Cardiac muscle cell (in vitro differentiated cells and primary cell): ENCODE measurements around the gene ADAMTS1. TPM values are rescaled to one million over a fixed set of nuclear protein-coding genes. Genes with fewer than 3 reads are reported as not detected.

Experiments used
- DNase-seq, 2 donors: peaks; one replicate each; pipeline versions ENCODE4 v3.0.0 to v3.0.0-alpha.2; 2010 to 2017; ENCODE audit warnings: low read depth in 1 of 2, low spot score in 1 of 2
- H3K27ac ChIP-seq: fragments of 200-600 bp; sonication (generic); 2 replicates; pipeline ENCODE4 v1.5.1; 2016
- H3K27me3 ChIP-seq: fragments of 200-600 bp; sonication (generic); 2 replicates; pipeline ENCODE4 v1.6.0; 2016; ENCODE audit warnings: control low read depth
- H3K36me3 ChIP-seq: fragments of 200-600 bp; sonication (generic); 2 replicates; pipeline ENCODE4 v1.5.1; 2016; ENCODE audit warnings: control low read depth
- H3K4me1 ChIP-seq: fragments of 200-600 bp; sonication (generic); 2 replicates; pipeline ENCODE4 v1.8.1; 2017; ENCODE audit warnings: low read depth, mild to moderate bottlenecking, mixed run types
- H3K4me3 ChIP-seq: fragments of 200-600 bp; sonication (generic); 2 replicates; pipeline ENCODE4 v1.5.1; 2016; ENCODE audit warnings: mild to moderate bottlenecking
- H3K9me3 ChIP-seq: fragments of 200-600 bp; sonication (generic); 2 replicates; pipeline ENCODE4 v1.5.1; 2017; ENCODE audit warnings: low read depth, mild to moderate bottlenecking, control low read depth
- polyA plus RNA-seq: library from polyadenylated mRNA; unstranded; fragments of >200 nt; fragmentation: Nextera tagmentation; extraction: Ambion mirVana; gene quantifications from 2 replicates; pipeline ENCODE4 v1.2.1, GENCODE V29; 2016
- total RNA-seq: library from RNA; depleted of rRNA; stranded (reverse); fragments of >200 nt; gene quantifications from 2 replicates; pipeline ENCODE4 v1.2.3, GENCODE V29; 2016
- TF ChIP-seq, protein P1 (sequence below): IDR thresholded peaks from 2 replicates; pipeline ENCODE4 v1.5.1; 2012; ENCODE audit warnings: low read depth, mild to moderate bottlenecking, low read length

The ADAMTS1 gene
- total and polyA plus RNA-seq, 2 experiments from 2014 or later = 154 to 185 TPM

DNA sequence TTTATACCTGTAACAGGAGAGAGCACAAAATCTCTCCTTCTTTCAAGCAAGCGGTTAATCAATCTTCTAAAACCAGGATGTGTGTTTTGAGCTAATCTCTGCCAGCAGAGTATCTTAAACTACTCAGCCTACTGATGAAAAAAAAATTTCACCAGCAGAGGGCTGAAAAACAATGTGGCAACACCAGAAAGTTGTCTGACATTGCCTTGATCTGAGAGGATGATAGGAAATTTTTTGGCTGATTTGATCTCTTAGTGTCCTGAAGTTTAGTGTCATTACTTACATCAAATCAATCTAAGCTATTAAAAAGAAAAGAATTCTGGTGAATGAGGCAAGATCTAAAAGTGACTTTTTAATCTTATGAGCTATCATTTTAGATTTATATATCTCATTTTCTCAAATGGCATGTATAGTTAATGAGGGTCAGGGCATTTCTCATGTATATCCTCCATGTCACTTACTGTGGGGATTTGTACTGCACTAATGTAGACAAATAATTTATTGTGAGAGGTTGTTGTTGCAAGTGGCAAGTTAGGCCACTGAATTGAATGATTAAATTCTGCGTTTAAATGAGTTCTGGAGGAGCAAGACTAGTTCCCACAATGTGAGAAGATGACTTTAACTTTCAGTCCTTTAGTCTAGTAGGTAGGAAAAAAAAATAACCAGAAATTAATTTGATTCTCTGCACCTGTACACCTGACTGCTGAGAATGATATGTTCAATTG is 10.9 kb downstream of the ADAMTS1 start:
- peak in 1 of 2 donors; percentile 53 for DNase-seq
- TF ChIP-seq, protein P1, sequence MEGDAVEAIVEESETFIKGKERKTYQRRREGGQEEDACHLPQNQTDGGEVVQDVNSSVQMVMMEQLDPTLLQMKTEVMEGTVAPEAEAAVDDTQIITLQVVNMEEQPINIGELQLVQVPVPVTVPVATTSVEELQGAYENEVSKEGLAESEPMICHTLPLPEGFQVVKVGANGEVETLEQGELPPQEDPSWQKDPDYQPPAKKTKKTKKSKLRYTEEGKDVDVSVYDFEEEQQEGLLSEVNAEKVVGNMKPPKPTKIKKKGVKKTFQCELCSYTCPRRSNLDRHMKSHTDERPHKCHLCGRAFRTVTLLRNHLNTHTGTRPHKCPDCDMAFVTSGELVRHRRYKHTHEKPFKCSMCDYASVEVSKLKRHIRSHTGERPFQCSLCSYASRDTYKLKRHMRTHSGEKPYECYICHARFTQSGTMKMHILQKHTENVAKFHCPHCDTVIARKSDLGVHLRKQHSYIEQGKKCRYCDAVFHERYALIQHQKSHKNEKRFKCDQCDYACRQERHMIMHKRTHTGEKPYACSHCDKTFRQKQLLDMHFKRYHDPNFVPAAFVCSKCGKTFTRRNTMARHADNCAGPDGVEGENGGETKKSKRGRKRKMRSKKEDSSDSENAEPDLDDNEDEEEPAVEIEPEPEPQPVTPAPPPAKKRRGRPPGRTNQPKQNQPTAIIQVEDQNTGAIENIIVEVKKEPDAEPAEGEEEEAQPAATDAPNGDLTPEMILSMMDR = peak; percentile 46

DNA sequence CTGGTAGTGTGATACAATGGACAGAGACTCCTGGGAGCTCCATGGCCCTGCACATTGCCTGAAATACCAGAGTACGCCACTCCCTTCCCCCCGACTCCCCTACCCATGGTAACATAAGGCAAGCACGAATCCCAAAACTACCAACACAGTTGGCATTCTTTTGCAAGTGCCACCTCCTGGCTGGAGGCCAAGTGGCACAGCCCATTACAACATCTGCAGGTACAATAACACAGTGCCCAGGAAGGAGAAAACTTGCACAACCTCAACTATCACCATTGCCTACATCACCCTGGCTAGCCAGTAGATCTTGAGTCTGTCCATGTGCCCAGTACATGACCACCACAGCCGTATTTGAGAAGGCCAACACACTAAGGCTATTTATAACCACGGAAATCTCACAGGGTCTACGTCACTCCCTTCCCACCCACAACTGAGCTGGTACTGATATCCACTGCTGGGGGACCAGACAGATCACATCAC is 11.7 kb downstream of the ADAMTS1 start:
- Histone ChIP-seq H3K4me3 (no peak overlapping the region), H3K27me3 (no peaks in the 10 kb centered on the region), H3K27ac (peak overlapping the region; percentile 48), H3K9me3 (no peaks in the 10 kb centered on the region), H3K36me3 (peaks cover 27% of the 10 kb centered on the region), H3K4me1 (peaks cover 3% of the 10 kb centered on the region)
- TF ChIP-seq, protein P1 = no peak
- DNase-seq = peak in 1 of 2 donors; percentile 33

More for the DNA sequence above, 10.9 kb downstream of the ADAMTS1 start:
- Histone ChIP-seq H3K27me3 (no peaks in the 10 kb centered on the region), H3K36me3 (peaks cover 36% of the 10 kb centered on the region), H3K9me3 (no peaks in the 10 kb centered on the region), H3K4me1 (peaks cover 8% of the 10 kb centered on the region), H3K4me3 (no peak overlapping the region), H3K27ac (peak overlapping the region; percentile 44)

DNA sequence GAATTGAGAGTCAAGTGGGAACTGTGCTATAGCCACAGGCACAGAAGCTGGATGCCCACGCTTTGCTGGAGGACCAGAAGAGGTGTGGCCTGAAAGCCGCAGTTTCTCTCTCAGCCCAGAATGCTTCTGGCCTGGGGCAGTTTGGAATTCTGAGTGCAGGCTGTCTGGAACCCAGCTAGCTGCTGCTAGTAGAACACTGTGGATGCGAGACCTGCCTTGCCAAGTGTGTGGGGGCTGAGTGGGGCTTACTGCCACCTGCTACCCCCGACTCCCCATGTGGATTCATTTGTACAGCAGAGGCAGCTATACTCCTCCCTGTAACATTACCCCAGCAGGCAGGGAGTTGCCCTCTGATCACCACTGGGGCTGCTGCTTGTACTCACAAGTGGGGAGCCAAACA is 12.2 kb downstream of the ADAMTS1 start:
- DNase-seq = no peak
- peak overlapping the region; percentile 48 for H3K27ac ChIP-seq
- TF ChIP-seq, protein P1 = no peak
- no peak overlapping the region for H3K4me3 ChIP-seq
- H3K27me3 ChIP-seq = no peaks in the 10 kb centered on the region
- H3K9me3 ChIP-seq = no peaks in the 10 kb centered on the region
- peaks cover 22% of the 10 kb centered on the region for H3K36me3 ChIP-seq
- peaks cover 3% of the 10 kb centered on the region for H3K4me1 ChIP-seq

DNA sequence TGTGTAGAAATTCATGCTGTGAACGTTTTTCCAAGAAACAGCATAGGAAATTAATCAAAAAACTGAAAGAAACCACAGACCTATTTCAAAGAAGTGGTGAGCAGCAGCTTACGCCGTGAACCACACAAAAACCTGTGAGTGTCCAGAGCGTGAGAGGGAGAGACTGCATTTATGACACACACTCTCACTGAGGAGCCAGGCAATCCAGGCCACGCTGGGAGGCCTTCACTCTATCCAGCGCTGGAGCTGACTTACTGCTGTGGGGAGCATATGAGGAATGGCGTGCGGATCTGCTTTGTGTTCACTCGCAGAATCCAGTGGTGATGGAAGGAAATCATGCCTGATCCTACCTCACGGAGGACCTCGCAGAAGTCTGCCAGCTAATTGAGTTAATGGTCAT is 12.7 kb downstream of the ADAMTS1 start:
- peaks cover 2% of the 10 kb centered on the region for H3K4me1 ChIP-seq
- peaks cover 18% of the 10 kb centered on the region for H3K36me3 ChIP-seq
- no peaks in the 10 kb centered on the region for H3K9me3 ChIP-seq
- TF ChIP-seq, protein P1 = no peak
- DNase-seq = no peak
- no peak overlapping the region for H3K4me3 ChIP-seq
- H3K27me3 ChIP-seq = no peaks in the 10 kb centered on the region
- no peak overlapping the region for H3K27ac ChIP-seq

DNA sequence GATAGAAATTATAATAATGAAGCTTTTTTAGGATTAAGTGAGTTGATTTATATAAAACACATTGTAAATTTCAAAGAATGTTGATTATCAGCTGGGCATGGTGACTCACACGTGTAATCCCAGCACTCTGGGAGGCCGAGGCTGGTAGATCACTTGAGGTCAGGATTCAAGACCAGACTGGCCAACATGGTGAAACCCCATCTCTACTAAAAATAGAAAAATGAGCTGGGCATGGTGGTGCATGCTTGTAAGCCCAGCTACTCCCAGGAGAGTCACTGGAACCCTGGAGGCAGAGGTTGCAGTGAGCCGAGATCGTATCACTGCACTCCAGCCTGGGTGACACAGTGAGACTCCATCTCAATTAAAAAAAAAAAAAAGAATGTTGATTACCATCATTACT is 18.4 kb downstream of the ADAMTS1 start:
- H3K36me3 ChIP-seq = no peaks in the 10 kb centered on the region
- peak in 1 of 2 donors; percentile 50 for DNase-seq
- TF ChIP-seq, protein P1 = no peak
- H3K27me3 ChIP-seq = no peaks in the 10 kb centered on the region
- no peaks in the 10 kb centered on the region for H3K4me1 ChIP-seq
- no peak overlapping the region for H3K4me3 ChIP-seq
- H3K9me3 ChIP-seq = no peaks in the 10 kb centered on the region
- H3K27ac ChIP-seq = no peak overlapping the region
